SW480 (cell line): ENCODE results near the gene SEPTIN12.

Experiments used
- DNase-seq: peaks from one replicate; pipeline ENCODE4 v3.0.0-alpha.2; 2016; ENCODE audit warnings: low spot score

Gene SEPTIN12

GRCh38 chr16:4783951-4784336, 4.2 kb downstream of the SEPTIN12 start:
- no peak for DNase-seq

GRCh38 chr16:4783251-4783950, 4.7 kb downstream of the SEPTIN12 start:
- no peak for DNase-seq

DNA sequence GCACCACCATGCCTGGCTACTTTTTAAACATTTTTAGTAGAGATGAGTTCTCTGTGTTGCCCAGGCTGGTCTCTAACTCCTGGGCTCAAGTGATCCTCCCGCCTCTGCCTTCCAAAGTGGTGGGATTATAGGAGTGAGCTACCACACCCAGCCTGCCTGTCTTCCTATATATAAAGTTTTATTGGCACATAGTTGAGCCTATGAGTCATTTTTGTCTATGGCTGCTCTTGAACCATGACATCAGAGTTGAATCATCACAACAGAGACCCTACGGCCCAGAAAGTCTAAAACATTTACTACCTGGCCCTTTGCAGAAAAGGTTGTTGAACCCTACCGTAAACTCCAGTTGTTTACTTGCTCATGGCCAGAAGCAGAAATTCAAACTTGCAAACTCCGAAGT, 7.9 kb downstream of the SEPTIN12 start:
- DNase-seq, result peak; percentile 45

- DNase-seq, result no peak
Measured at GRCh38 chr16:4778050-4778392, 10.1 kb downstream of the SEPTIN12 start.

DNA sequence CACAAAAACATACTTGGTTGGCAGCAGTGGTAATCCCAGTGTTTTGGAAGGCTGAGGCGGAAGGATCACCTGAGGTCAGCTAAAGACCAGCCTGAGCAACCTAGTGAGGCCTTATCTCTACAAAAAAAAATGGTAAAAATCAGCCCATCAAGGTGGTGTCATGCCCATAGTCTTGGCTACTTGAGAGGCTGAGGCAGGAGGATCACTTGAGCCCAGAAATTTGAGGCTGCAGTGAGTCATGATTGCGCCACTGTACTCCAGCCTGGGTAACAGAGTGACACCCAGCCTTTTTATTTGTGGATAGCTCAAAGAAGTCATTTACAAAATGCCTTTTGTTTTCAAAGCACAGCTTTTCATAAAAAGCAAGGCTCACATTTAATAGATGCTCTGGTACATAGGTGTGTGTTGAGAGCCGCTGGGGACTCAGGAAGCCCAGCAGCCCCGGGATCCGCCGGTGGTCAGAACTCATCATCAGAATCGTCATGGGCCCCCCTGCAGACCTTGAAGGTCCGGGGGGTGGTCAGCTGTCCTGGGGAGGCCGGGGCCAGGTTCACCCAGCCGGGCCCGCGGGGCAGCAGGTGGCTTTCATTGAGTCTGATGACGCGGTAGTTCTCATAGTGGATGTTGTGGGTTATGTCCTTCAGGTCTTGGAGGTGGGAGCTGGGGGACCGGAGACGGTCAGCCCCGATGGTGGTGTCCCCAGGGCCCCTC, 10.7 kb downstream of the SEPTIN12 start:
- no peak for DNase-seq

GRCh38 chr16:4776141-4776705, 11.9 kb downstream of the SEPTIN12 start:
- DNase-seq, result no peak

DNA sequence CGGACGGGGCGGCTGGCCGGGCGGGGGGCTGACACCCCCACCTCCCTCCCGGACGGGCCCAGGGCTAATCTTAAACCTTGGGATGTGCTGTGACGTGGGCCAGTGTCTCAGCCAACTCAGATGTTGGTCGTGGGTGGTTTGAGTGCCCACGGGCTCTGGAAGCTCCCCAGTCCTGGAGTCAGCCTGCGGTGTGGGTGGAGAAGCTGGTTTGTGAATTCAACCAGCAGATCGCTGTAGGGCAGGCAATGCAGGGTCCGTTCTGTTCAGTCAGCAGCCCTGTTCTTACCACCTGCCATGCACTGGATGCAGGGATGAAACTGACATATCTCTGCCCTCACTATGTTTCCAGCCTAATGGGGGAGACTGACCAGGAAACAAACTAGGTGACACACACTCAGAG, 13.1 kb downstream of the SEPTIN12 start:
- DNase-seq, result no peak

GRCh38 chr16:4772351-4772750, 15.8 kb downstream of the SEPTIN12 start:
- no peak for DNase-seq

- DNase-seq, result no peak
Measured at GRCh38 chr16:4771646-4772045, 16.5 kb downstream of the SEPTIN12 start.

DNA sequence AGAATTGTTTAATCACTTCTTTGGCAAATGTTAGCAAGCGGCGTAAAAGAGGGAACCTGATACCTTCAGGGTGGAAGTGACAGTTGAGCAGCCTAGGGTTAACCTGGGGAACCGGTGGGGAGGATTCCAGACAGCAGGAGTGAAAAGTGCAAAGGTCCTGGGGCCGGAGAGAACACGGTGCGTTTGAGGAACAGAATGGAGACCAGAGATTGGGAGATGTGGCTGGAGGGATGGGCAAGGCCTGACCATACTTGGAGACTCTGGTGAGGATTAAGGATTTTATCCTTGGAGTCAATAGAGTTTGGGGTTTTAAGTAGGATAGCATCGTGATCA, 18.9 kb downstream of the SEPTIN12 start:
- DNase-seq, result no peak

DNA sequence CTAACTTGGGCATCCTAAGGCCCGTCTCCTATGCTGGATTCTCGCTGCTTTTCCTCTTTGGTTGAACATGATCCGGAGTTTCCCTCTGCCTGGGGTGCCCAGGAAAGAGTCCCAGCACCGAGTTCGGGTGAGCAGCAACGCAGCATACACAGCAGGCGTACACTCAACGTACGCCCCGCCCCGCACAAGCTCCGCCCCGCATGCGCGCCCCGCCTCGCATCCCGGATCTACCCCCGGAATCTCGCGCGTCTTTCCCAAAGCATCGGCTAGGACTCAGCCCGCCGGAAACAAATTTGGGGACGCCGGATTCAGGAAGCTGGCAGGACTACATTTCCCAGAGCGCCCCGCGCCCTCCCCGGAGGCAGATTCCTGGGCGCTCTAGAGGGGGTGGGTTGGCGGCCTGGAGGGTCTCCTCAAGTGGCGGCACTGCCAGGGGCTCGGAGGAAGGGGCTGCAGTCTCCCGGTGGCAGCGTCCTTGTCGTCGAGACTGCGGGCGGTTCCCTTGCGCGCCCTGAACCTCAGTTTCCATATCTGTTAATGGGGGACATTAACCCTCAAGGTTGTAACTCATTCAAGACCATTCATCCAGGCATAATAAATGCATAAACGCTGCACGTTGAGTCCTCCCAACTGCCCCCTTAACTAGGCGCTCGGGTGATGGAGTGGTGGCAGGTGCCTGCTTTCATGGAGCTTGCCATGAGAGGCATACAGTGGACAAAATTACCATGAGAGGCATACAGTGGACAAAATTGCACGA, 19.4 kb downstream of the SEPTIN12 start:
- peak; percentile 92 for DNase-seq

DNA sequence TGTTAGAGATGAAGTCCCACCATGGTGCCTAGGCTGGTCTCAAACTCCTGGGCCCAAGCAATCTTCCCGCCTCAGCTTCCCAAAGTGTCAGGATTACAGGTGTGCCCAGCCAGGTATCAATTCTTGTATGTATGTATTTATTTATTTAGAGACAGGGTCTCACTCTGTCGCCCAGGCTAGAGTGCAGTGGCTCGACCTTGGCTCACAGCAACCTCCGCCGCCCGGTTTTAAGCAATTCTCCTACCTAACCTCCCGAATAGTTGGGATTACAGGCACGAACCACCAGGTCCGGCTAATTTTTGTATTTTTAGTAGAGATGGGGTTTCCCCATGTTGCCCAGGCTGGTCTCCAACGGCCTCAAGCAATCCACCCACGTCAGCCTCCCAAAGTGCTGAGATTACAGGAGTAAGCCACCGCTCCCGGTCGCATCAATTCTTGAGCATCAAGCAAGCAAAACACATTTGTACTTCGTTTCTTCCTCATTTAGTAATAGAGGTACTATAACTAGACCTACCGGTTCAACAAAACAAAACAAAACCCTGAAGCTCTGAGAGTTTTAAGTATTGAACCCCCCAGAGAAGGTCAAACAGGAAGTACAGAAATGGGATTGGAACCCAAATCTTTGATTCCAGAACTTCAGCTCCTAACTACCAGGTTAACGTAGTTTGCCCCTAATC, 20.1 kb downstream of the SEPTIN12 start:
- DNase-seq, result peak; percentile 16

- peak; percentile 95 for DNase-seq
Measured at GRCh38 chr16:4766875-4767628, 21.1 kb downstream of the SEPTIN12 start, which contains the start of gene ZNF500. TSS of gene ZNF500 (minus strand) at chr16:4767162. CDS start at chr16:4765978, 1,184 bp downstream.

DNA sequence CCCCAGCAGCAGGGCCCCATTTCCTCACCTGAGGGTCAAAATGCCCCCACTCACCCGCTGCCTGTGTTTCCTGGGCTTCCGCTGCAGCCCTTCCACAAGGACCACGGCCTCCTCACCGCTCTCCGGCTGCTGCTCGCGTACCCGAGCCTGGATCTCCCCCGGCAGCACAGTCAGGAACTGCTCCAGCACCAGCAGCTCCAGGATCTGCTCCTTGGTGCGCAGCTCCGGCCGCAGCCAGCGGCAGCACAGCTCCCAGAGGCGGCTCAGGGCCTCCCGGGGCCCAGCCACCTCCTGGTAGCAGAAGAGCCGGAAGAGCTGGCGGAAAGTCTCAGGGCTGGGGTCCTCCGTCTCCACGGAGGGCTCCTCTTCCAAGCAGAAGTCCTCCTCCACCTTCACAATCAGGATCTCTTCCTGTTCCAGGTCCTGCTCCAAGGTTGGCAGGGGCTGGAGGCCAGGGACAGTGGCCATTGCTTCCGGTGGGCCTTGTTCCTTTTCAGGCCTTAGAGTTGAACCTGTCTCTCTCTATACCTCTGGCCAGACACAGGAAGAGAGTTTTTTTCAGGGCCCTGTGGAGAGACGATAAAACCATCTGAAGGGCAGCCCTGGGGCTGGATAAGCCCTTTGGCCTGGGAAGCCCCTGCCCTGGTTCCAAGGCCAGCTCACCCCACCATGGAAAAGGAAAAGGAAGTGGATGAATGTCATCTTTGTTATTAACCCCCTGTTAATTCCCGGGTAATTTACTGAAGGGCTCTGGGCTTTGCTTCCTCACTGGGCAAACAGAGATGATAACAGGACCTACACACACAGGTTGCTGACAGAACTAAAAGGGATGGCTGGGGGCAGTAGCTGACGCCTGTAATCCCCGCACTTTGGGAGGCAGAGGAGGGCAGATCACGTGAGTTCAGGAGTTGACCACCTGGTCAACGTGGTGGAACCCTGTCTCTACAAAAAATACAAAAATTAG, 22.4 kb downstream of the SEPTIN12 start:
- DNase-seq, result no peak

DNA sequence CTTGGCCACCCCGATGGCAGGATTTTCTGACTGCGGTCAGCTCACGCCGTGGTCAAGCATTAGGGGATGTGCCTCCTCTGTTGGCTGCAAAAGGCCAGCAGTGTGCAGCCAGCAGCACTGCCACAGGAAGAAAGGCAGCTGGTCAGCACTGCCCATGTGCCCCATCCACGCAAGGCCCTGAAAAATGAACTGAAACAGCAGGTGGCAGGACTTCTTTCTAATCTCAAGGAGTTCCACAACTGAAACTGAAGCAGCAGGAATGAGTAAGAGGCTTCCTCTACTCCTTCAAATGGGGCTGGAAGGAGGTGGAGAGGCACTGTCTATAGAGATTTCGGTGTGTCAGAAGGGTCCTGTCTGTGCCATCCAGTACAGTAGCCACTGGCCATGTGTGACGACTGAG, 24.4 kb downstream of the SEPTIN12 start:
- no peak for DNase-seq

- no peak for DNase-seq
Measured at GRCh38 chr16:4762205-4762604, 25.9 kb downstream of the SEPTIN12 start.

DNA sequence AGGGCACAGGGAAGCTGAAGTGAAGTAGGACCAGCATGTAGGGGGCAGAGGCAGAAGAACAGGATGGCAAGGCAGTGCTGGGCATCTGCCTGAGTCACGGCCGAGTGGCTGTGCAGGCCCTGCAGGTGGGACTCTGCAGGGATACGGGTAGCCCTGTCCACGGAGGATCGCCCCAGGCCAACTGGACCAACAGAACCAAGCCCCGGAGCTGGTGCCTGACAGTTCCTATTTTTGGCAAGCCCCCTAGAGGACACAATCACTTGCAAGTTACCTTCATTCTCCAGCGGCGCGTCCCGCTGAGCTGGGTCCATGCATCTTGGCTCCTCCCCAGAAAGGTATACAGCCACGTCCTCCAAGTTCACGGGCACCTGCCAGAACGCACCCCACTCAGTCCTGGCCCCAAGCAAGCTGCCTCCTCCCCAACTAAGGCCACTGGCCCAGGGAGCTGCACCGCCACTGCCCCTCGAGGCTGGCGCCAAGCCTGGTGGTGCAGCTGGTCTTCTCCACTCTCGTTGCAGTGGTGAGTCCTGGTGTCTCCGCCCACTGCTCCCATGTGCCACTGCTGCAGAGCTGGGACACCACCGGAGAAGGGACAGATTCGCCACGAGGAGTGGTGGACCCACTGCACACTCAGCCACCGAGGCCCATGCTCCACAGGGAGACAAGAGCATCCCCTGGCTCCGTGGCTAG, 27.8 kb downstream of the SEPTIN12 start:
- DNase-seq, result no peak

DNA sequence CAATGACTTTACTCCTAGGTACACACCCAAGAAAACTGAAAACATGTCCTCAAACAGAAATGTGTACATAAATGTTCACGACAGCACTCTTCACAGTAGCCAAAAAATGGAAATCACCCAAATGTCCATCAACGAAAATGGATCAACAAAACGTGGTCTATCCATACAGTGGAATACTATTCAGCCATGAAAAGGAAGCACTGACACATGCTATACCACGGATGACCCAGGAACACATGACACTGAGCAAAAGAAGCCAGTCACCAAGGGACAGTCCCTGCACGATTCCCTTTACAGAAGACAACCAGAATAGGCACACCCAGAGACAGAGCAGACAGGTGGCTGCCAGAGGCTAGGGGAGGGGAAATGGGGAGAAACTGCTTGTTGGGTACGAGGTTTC, 32.5 kb downstream of the SEPTIN12 start:
- no peak for DNase-seq

GRCh38 chr16:4754865-4755264, 33.3 kb downstream of the SEPTIN12 start:
- no peak for DNase-seq

DNA sequence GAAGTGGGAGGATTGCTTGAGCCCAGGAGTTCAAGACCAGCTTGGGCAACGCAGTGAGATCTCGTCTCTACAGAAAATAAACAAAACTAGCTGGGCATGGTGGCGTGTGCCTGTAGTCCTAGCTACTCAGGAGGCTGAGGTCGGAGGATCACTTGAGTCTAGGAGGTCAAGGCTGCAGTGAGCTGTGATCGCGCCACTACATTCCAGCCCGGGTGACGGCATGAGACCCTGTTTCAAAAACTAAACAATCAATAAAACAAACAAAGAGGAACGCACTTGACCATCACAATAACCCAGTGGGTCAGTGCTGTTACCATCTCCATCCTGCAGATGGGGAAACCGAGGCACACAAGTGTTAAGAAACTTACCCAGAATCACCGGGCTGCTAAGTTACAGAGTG, 34.9 kb downstream of the SEPTIN12 start:
- DNase-seq, result no peak
